ENCODE measurements around the gene TIMP3. TPM values are rescaled to one million over a fixed set of nuclear protein-coding genes. Genes with fewer than 3 reads are reported as not detected.

TIMP3 gene
- total RNA-seq, 2 experiments from 2014 or later: not detected

- no peaks in the 10 kb centered on the region for H3K4me1 Mint-ChIP-seq
- ATAC-seq (no peak), DNase-seq (no peak)
- H3K4me3 Mint-ChIP-seq: no peak overlapping the region
- H3K27ac Mint-ChIP-seq: no peak overlapping the region
- H3K27me3 Mint-ChIP-seq: peaks cover 2% of the 10 kb centered on the region
- H3K9me3 Mint-ChIP-seq (ENCODE audit: low read depth): no peaks in the 10 kb centered on the region
- CTCF ChIA-PET: no interaction called here
- H3K36me3 Mint-ChIP-seq: no peaks in the 10 kb centered on the region
Observed at GRCh38 chr22:32771756-32772155, 29.7 kb upstream of the TIMP3 start.

GRCh38 chr22:32775957-32776356 is 25.5 kb upstream of the TIMP3 start:
- DNase-seq: no peak
- H3K9me3 Mint-ChIP-seq (ENCODE audit: low read depth): no peaks in the 10 kb centered on the region
- ATAC-seq: no peak
- no peaks in the 10 kb centered on the region for H3K36me3 Mint-ChIP-seq
- no peak overlapping the region for H3K27ac Mint-ChIP-seq
- peaks cover 2% of the 10 kb centered on the region for H3K27me3 Mint-ChIP-seq
- H3K4me1 Mint-ChIP-seq: no peaks in the 10 kb centered on the region
- H3K4me3 Mint-ChIP-seq: no peak overlapping the region
- CTCF ChIA-PET: no interaction called here

GRCh38 chr22:32776397-32776796 is 25.1 kb upstream of the TIMP3 start:
- Mint-ChIP-seq H3K36me3 (no peaks in the 10 kb centered on the region), H3K4me3 (no peak overlapping the region)

GRCh38 chr22:32776802-32777201 is 24.7 kb upstream of the TIMP3 start:
- peaks cover 2% of the 10 kb centered on the region for H3K27me3 Mint-ChIP-seq
- DNase-seq (no peak), ATAC-seq (no peak)
- CTCF ChIA-PET: no interaction called here
- no peaks in the 10 kb centered on the region for H3K36me3 Mint-ChIP-seq
- H3K27ac Mint-ChIP-seq: no peak overlapping the region
- H3K4me1 Mint-ChIP-seq: no peaks in the 10 kb centered on the region
- H3K9me3 Mint-ChIP-seq (ENCODE audit: low read depth): no peaks in the 10 kb centered on the region
- H3K4me3 Mint-ChIP-seq: no peak overlapping the region

More at GRCh38 chr22:32776397-32776796, 25.1 kb upstream of the TIMP3 start:
- Mint-ChIP-seq H3K27me3 (peaks cover 2% of the 10 kb centered on the region), H3K4me1 (no peaks in the 10 kb centered on the region), H3K27ac (no peak overlapping the region), H3K9me3 (ENCODE audit: low read depth) (no peaks in the 10 kb centered on the region)
- CTCF ChIA-PET: no interaction called here
- no peak for ATAC-seq
- no peak for DNase-seq

GRCh38 chr22:32777987-32778386 is 23.5 kb upstream of the TIMP3 start:
- ATAC-seq: no peak
- CTCF ChIA-PET: no interaction called here
- Mint-ChIP-seq H3K27ac (no peak overlapping the region), H3K9me3 (ENCODE audit: low read depth) (no peaks in the 10 kb centered on the region), H3K36me3 (no peaks in the 10 kb centered on the region), H3K4me3 (no peak overlapping the region), H3K27me3 (peaks cover 3% of the 10 kb centered on the region), H3K4me1 (no peaks in the 10 kb centered on the region)
- no peak for DNase-seq

GRCh38 chr22:32780726-32781310 is 20.7 kb upstream of the TIMP3 start:
- no peaks in the 10 kb centered on the region for H3K36me3 Mint-ChIP-seq
- H3K4me3 Mint-ChIP-seq: no peak overlapping the region
- no peaks in the 10 kb centered on the region for H3K4me1 Mint-ChIP-seq
- DNase-seq (no peak), ATAC-seq (no peak)
- no peak overlapping the region for H3K27ac Mint-ChIP-seq
- CTCF ChIA-PET: no interaction called here
- H3K9me3 Mint-ChIP-seq (ENCODE audit: low read depth): no peaks in the 10 kb centered on the region
- H3K27me3 Mint-ChIP-seq: peaks cover 3% of the 10 kb centered on the region

- DNase-seq (no peak), ATAC-seq (no peak)
- Mint-ChIP-seq H3K4me1 (no peaks in the 10 kb centered on the region), H3K27ac (no peak overlapping the region), H3K4me3 (no peak overlapping the region), H3K27me3 (peaks cover 3% of the 10 kb centered on the region), H3K36me3 (no peaks in the 10 kb centered on the region), H3K9me3 (ENCODE audit: low read depth) (no peaks in the 10 kb centered on the region)
- CTCF ChIA-PET: no interaction called here
Observed at GRCh38 chr22:32781695-32782094, 19.8 kb upstream of the TIMP3 start.

- H3K27ac Mint-ChIP-seq: no peak overlapping the region
- CTCF ChIA-PET: no interaction called here
- no peak overlapping the region for H3K4me3 Mint-ChIP-seq
- no peaks in the 10 kb centered on the region for H3K4me1 Mint-ChIP-seq
- DNase-seq (no peak), ATAC-seq (no peak)
- H3K27me3 Mint-ChIP-seq: peaks cover 3% of the 10 kb centered on the region
- H3K36me3 Mint-ChIP-seq: no peaks in the 10 kb centered on the region
- no peaks in the 10 kb centered on the region for H3K9me3 Mint-ChIP-seq (ENCODE audit: low read depth)
Observed at GRCh38 chr22:32785321-32786026, 16.0 kb upstream of the TIMP3 start.

- DNase-seq (no peak), ATAC-seq (no peak)
- Mint-ChIP-seq H3K4me1 (no peaks in the 10 kb centered on the region), H3K9me3 (ENCODE audit: low read depth) (no peaks in the 10 kb centered on the region), H3K4me3 (no peak overlapping the region), H3K36me3 (no peaks in the 10 kb centered on the region), H3K27ac (no peak overlapping the region), H3K27me3 (peaks cover 3% of the 10 kb centered on the region)
- CTCF ChIA-PET: interaction anchor here (2.0 kb wide), 1 partner anchor 11 kb away, joined by 20 read pairs; no protein-coding TSS in a partner anchor
Observed at GRCh38 chr22:32786027-32786418, 15.5 kb upstream of the TIMP3 start.

- ATAC-seq (no peak), DNase-seq (no peak)
- CTCF ChIA-PET: interaction anchor here (0.6 to 1.1 kb wide), 2 partner anchors 10 to 129 kb away, joined by 3 read pairs; no protein-coding TSS in a partner anchor
- H3K4me3 Mint-ChIP-seq: no peak overlapping the region
- no peaks in the 10 kb centered on the region for H3K9me3 Mint-ChIP-seq (ENCODE audit: low read depth)
- H3K36me3 Mint-ChIP-seq: no peaks in the 10 kb centered on the region
- H3K4me1 Mint-ChIP-seq: no peaks in the 10 kb centered on the region
- no peak overlapping the region for H3K27ac Mint-ChIP-seq
- H3K27me3 Mint-ChIP-seq: no peaks in the 10 kb centered on the region
Observed at GRCh38 chr22:32788904-32789624, 12.4 kb upstream of the TIMP3 start.

- ATAC-seq (no peak), DNase-seq (no peak)
- H3K9me3 Mint-ChIP-seq (ENCODE audit: low read depth): no peaks in the 10 kb centered on the region
- no peak overlapping the region for H3K27ac Mint-ChIP-seq
- CTCF ChIA-PET: interaction anchor here (0.6 to 1.1 kb wide), 3 partner anchors 9 to 130 kb away, joined by 3 read pairs; no protein-coding TSS in a partner anchor
- H3K4me3 Mint-ChIP-seq: no peak overlapping the region
- H3K4me1 Mint-ChIP-seq: no peaks in the 10 kb centered on the region
- no peaks in the 10 kb centered on the region for H3K36me3 Mint-ChIP-seq
- H3K27me3 Mint-ChIP-seq: peaks cover 5% of the 10 kb centered on the region
Observed at GRCh38 chr22:32789797-32790620, 11.5 kb upstream of the TIMP3 start.

- Mint-ChIP-seq H3K9me3 (ENCODE audit: low read depth) (no peaks in the 10 kb centered on the region), H3K27me3 (peaks cover 14% of the 10 kb centered on the region), H3K4me3 (no peak overlapping the region), H3K4me1 (no peaks in the 10 kb centered on the region), H3K27ac (no peak overlapping the region), H3K36me3 (no peaks in the 10 kb centered on the region)
- no peak for DNase-seq
- ATAC-seq: no peak
- CTCF ChIA-PET: no interaction called here
Observed at GRCh38 chr22:32791056-32791455, 10.4 kb upstream of the TIMP3 start.

GRCh38 chr22:32791485-32791884 is 10.0 kb upstream of the TIMP3 start:
- Mint-ChIP-seq H3K9me3 (ENCODE audit: low read depth) (no peaks in the 10 kb centered on the region), H3K4me1 (no peaks in the 10 kb centered on the region), H3K4me3 (no peak overlapping the region), H3K27me3 (peaks cover 14% of the 10 kb centered on the region), H3K36me3 (no peaks in the 10 kb centered on the region), H3K27ac (no peak overlapping the region)
- ATAC-seq: no peak
- DNase-seq: no peak
- CTCF ChIA-PET: no interaction called here

Measured in activated CD8-positive, alpha-beta memory T cell treated with anti-CD3 and anti-CD28 coated beads, Interleukin-2, amount 10 ng/mL, durations not matched to agents 7 days and 5 days (primary cell).